ENCODE results near the gene ZNF22.
"Not testable (repeated sequence)": the region's sequence is repeated elsewhere in the genome, so short reads cannot be mapped to it uniquely, and the experiment has no call there.

ZNF22 gene

GRCh38 chr10:45014557-45014956 is 13.8 kb downstream of the ZNF22 start:
- not testable (repeated sequence) for DNase-seq (ENCODE audit: low read depth, low spot score)

GRCh38 chr10:45015590-45015989 is 14.9 kb downstream of the ZNF22 start:
- no peak for DNase-seq (ENCODE audit: low read depth, low spot score)

DNA sequence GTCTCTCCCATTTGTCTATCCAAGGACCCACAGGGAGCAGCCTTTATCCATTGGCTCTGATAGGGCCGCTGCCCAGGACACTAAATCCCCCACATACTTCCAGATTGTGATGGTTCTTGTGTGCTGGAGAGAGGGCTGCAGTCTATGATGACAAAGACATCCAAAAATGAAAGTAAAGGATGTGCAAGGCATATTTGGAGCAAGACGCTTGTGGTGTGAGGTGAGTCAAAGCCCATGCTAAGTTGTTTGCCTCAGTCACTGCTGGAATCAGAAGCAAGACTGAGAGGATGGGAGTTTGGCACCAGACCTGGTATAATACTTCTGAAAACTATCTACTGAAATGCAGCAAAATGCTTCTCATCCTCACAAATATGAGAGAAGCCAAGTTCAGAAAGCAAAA is 22.7 kb downstream of the ZNF22 start:
- DNase-seq (ENCODE audit: low read depth, low spot score) = no peak

DNA sequence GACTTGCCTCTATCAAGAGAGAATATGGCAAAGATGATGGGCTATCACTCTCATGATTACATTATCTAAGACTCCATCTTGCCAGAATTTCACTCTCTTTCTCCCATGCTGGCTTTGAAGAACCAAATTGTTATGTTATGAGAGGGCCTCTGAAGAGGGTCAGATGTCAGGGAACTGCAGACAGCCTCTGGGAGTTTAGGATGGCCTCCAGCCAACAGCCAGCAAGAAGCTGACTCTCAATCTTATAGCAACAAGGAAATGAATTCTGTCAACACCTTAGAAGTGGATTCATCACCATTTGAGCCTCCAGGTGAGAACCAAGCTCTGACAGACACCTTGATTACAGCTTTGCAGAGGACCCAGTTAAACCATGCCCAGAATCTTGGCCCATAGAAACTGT is 33.6 kb downstream of the ZNF22 start:
- DNase-seq (ENCODE audit: low read depth, low spot score) = no peak

DNA sequence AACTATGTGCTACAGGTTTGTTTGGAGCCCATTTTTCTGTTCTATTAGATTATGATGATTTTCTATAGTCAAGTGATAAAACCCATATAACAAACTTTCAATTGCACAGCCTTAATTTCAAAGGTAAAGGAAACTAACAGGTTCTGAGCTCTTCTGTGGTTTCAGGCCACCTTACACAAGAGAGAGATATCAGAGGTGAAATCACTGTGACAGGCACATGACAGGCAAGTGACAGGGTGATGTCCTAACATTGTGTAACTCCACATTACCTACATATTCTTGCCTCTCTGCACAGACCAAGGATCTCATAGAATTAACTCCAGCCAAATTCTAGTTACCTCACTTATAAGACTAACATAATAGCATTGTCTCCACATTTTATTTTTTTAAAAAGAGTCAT is 35.0 kb downstream of the ZNF22 start:
- no peak for DNase-seq (ENCODE audit: low read depth, low spot score)

DNA sequence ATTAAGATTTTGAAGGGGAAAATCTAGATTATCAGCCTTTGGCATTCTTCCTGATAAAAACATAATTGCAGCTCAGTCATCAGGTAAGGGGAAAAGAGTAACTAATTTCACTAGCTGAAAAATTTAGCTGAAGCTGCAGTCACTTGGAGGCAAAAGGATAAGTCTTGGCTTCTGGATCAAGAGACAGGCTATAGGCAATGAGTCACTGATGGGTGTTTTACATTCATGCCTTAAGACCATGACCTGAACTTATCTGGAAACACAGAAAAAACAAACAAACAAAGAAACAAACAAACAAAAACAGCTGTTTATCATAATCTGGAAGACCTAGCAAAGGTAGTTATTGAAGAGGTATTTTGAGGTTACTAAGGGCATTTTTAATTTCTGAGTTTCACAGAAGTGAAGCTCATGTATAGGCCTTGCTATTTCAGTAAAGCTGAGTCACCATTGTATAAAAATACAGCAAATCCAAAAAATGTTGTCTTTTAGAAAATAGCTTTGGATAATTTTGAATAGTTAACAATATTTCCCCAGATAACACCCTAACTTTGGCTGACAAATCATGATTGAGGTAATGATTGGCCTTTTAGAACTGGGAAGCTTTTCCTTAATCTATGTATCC is 40.3 kb downstream of the ZNF22 start:
- no peak for DNase-seq (ENCODE audit: low read depth, low spot score)

DNA sequence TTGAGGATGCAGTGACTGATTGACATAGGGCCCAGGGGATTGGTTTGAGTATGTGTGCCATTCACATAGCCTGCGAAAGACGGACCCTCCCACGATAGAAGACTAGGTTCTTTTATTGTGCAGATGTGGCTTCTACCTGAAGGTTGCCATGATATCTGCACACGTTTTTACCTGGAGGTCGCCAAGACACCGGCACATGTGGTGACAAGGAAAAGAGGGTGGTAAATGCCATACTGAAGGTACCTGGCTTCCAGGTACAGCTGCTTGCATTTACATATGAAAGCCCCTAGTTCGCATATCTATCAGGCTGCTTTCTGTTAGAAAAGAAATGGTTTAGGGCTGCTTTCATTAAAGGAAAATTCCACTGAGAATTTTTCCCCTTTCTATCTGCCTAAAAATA is 43.6 kb downstream of the ZNF22 start:
- no peak for DNase-seq (ENCODE audit: low read depth, low spot score)

GRCh38 chr10:45050551-45051235 is 50.0 kb downstream of the ZNF22 start:
- DNase-seq (ENCODE audit: low read depth, low spot score) = no peak

- DNase-seq (ENCODE audit: low read depth, low spot score) = no peak
Observed at GRCh38 chr10:45052700-45053099, 52.0 kb downstream of the ZNF22 start.

- no peak for DNase-seq (ENCODE audit: low read depth, low spot score)
Observed at GRCh38 chr10:45053569-45054100, 52.9 kb downstream of the ZNF22 start.
